Fibroblast of upper back skin (primary cell): ENCODE data around the gene CCDC97.
"Not testable (repeated sequence)": the region's sequence is repeated elsewhere in the genome, so short reads cannot be mapped to it uniquely, and the experiment has no call there.

Source experiments
- DNase-seq: peaks from one replicate; pipeline ENCODE4 v3.0.0-alpha.2; 2013

The CCDC97 gene

GRCh38 chr19:41369769-41370168, 59.8 kb downstream of the CCDC97 start:
- DNase-seq = no peak

- DNase-seq = not testable (repeated sequence)
Observed at GRCh38 chr19:41371119-41371518, 61.1 kb downstream of the CCDC97 start.

GRCh38 chr19:41371541-41371940, 61.6 kb downstream of the CCDC97 start:
- DNase-seq = no peak

DNA sequence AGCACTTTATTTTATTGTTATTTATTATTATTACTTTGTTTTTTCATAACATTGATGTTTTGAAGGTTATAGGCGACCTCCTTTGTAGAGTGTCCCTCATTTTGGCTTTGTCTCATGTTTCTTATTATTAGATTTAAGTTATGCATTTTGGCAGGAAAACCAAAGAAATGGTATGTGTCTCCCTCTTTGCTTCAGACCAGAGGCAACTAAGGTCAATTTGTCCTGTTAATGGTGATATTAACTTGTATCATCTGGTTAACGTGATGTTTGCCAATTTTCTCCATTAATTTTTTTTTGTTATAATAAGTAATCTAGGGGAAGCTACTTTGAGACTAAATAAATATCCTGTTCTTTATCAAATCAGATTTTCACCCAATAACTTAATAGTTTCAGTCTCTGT, 62.5 kb downstream of the CCDC97 start:
- DNase-seq = no peak

- peak; percentile 92 for DNase-seq
Observed at GRCh38 chr19:41373993-41374392, 64.0 kb downstream of the CCDC97 start.
